Chondrocyte (in vitro differentiated cells): ENCODE measurements around the gene LRRC40. TPM values are rescaled to one million over a fixed set of nuclear protein-coding genes. Genes with fewer than 3 reads are reported as not detected.

Experiments
- DNase-seq: peaks from one replicate; pipeline ENCODE4 v3.0.0; 2021; ENCODE audit warnings: mixed read lengths, low spot score
- H3K27ac Mint-ChIP-seq: one replicate; pipeline ENCODE4 v1.8.0; 2021; ENCODE audit warnings: mild to moderate bottlenecking, moderate library complexity, mixed read lengths; ENCODE audit not compliant: unreplicated experiment
- H3K27me3 Mint-ChIP-seq: 2 replicates; pipeline ENCODE4 v1.8.0; 2021; ENCODE audit warnings: low read depth, mixed read lengths
- H3K36me3 Mint-ChIP-seq: 2 replicates; pipeline ENCODE4 v1.8.0; 2021; ENCODE audit warnings: low read depth, mixed read lengths
- H3K4me1 Mint-ChIP-seq: 2 replicates; pipeline ENCODE4 v1.8.0; 2021; ENCODE audit warnings: low read depth, mild to moderate bottlenecking, mixed read lengths
- H3K4me3 Mint-ChIP-seq: one replicate; pipeline ENCODE4 v1.8.0; 2021; ENCODE audit warnings: mild to moderate bottlenecking, moderate library complexity, mixed read lengths; ENCODE audit not compliant: unreplicated experiment
- H3K9me3 Mint-ChIP-seq: 2 replicates; pipeline ENCODE4 v1.8.0; 2021; ENCODE audit warnings: low read depth, mixed read lengths
- CTCF ChIP-seq: fragments of 200-600 bp; sonication (generic); IDR thresholded peaks from 2 replicates; pipeline ENCODE4 v1.5.0; 2021; ENCODE audit warnings: antibody characterized with exemption, mild to moderate bottlenecking, moderate library complexity
- total RNA-seq: library from RNA; stranded (reverse); gene quantifications from 3 replicates; pipeline ENCODE4 v1.2.1, GENCODE V29; 2021

LRRC40 gene
- total RNA-seq, 1 donor from 2014 or later = 15.7 TPM

- no peaks in the 10 kb centered on the region for H3K27me3 Mint-ChIP-seq
- no peak for TF ChIP-seq CTCF
- peak overlapping the region; percentile 98 for H3K27ac Mint-ChIP-seq
- H3K4me1 Mint-ChIP-seq = peaks cover 59% of the 10 kb centered on the region
- no peaks in the 10 kb centered on the region for H3K9me3 Mint-ChIP-seq
- H3K36me3 Mint-ChIP-seq = peaks cover 11% of the 10 kb centered on the region
- no peak for DNase-seq
- peak overlapping the region; percentile 83 for H3K4me3 Mint-ChIP-seq
These were observed 17.4 kb upstream of the LRRC40 start for GRCh38 chr1:70222716-70223235.

GRCh38 chr1:70221238-70222121 lies 16.1 kb upstream of the LRRC40 start, which contains the start of gene SRSF11:
TSS of gene SRSF11 (plus strand) at chr1:70221380. CDS start at chr1:70221637, 257 bp downstream.
- peaks cover 14% of the 10 kb centered on the region for H3K36me3 Mint-ChIP-seq
- TF ChIP-seq CTCF = peak; percentile 58
- peak within 1 kb of the TSS; percentile 83 for H3K4me3 Mint-ChIP-seq
- peak; percentile 97 for DNase-seq
- no peaks in the 10 kb centered on the region for H3K9me3 Mint-ChIP-seq
- peak within 1 kb of the TSS; percentile 98 for H3K27ac Mint-ChIP-seq
- H3K27me3 Mint-ChIP-seq = no peaks in the 10 kb centered on the region
- H3K4me1 Mint-ChIP-seq = peaks cover 46% of the 10 kb centered on the region

- TF ChIP-seq CTCF = no peak
- Mint-ChIP-seq H3K27me3 (no peaks in the 10 kb centered on the region), H3K36me3 (peaks cover 14% of the 10 kb centered on the region), H3K27ac (peak overlapping the region; percentile 98), H3K9me3 (no peaks in the 10 kb centered on the region), H3K4me3 (peak overlapping the region; percentile 83), H3K4me1 (peaks cover 41% of the 10 kb centered on the region)
- no peak for DNase-seq
These were observed 15.3 kb upstream of the LRRC40 start for GRCh38 chr1:70220517-70221237.

GRCh38 chr1:70220015-70220414 lies 14.6 kb upstream of the LRRC40 start:
- peaks cover 40% of the 10 kb centered on the region for H3K4me1 Mint-ChIP-seq
- no peak for DNase-seq
- no peaks in the 10 kb centered on the region for H3K27me3 Mint-ChIP-seq
- no peak overlapping the region for H3K4me3 Mint-ChIP-seq
- H3K36me3 Mint-ChIP-seq = peaks cover 14% of the 10 kb centered on the region
- peak overlapping the region; percentile 74 for H3K27ac Mint-ChIP-seq
- H3K9me3 Mint-ChIP-seq = no peaks in the 10 kb centered on the region
- TF ChIP-seq CTCF = no peak

GRCh38 chr1:70211541-70211940 lies 6.2 kb upstream of the LRRC40 start:
- Mint-ChIP-seq H3K36me3 (peaks cover 2% of the 10 kb centered on the region), H3K4me1 (peaks cover 39% of the 10 kb centered on the region), H3K9me3 (no peaks in the 10 kb centered on the region), H3K4me3 (no peak overlapping the region), H3K27ac (no peak overlapping the region), H3K27me3 (no peaks in the 10 kb centered on the region)
- DNase-seq = no peak
- no peak for TF ChIP-seq CTCF
